A673 (cell line): ENCODE measurements around the gene DSTYK. TPM values are rescaled to one million over a fixed set of nuclear protein-coding genes. Genes with fewer than 3 reads are reported as not detected.

ENCODE experiments used
- BruUV-seq: library from RNA; stranded (reverse); fragments of 400-500 nt; replicated peaks from 2 replicates; lab custom pipeline; 2021; lab: Mats Ljungman, UMichigan
- CTCF ChIA-PET: fragments of 300-600 bp; sonication (Branson Sonifier 250); formaldehyde crosslinking; loops from one replicate; lab custom pipeline; 2022; ENCODE audit warnings: antibody characterized with exemption; lab: Charles Lee
- POLR2A ChIA-PET: fragments of 300-600 bp; sonication (Branson Sonifier 250); formaldehyde crosslinking; loops from one replicate; lab custom pipeline; 2022; ENCODE audit warnings: antibody characterized with exemption; ENCODE audit not compliant: low non-redundant PET; lab: Charles Lee
- DNase-seq: peaks from one replicate; pipeline ENCODE4 v3.0.0-alpha.2; 2015; ENCODE audit warnings: low spot score
- H3K27ac ChIP-seq: fragments of 200-600 bp; sonication (generic); 2 replicates; pipeline ENCODE4 v1.5.1; 2016; ENCODE audit warnings: mixed run types, low read depth, mild to moderate bottlenecking, mixed read lengths, antibody characterized with exemption, low read length; ENCODE audit not compliant: poor library complexity, severe bottlenecking
- H3K27me3 ChIP-seq: fragments of 200-600 bp; sonication (generic); replicated peaks from 2 replicates; pipeline ENCODE4 v1.6.1; 2017; ENCODE audit warnings: mixed run types, low read depth, mild to moderate bottlenecking, mixed read lengths, antibody characterized with exemption, low read length; ENCODE audit not compliant: insufficient read depth, poor library complexity
- H3K36me3 ChIP-seq: fragments of 200-600 bp; sonication (generic); 2 replicates; pipeline ENCODE4 v1.6.1; 2016; ENCODE audit warnings: mixed run types, mild to moderate bottlenecking, mixed read lengths, antibody characterized with exemption, low read length; ENCODE audit not compliant: insufficient read depth, poor library complexity, severe bottlenecking
- H3K4me1 ChIP-seq: fragments of 200-600 bp; sonication (generic); 2 replicates; pipeline ENCODE4 v1.6.1; 2017; ENCODE audit warnings: mixed run types, mild to moderate bottlenecking, mixed read lengths, antibody characterized with exemption, low read length; ENCODE audit not compliant: insufficient read depth, poor library complexity, severe bottlenecking
- H3K4me3 ChIP-seq: fragments of 200-600 bp; sonication (generic); 2 replicates; pipeline ENCODE4 v1.5.1; 2016; ENCODE audit warnings: low read depth, mixed run types, mild to moderate bottlenecking, mixed read lengths, low read length; ENCODE audit not compliant: poor library complexity, severe bottlenecking
- H3K9me3 ChIP-seq: fragments of 200-600 bp; sonication (generic); 2 replicates; pipeline ENCODE4 v1.6.1; 2016; ENCODE audit warnings: mixed run types, low read depth, mild to moderate bottlenecking, mixed read lengths, antibody characterized with exemption, low read length; ENCODE audit not compliant: poor library complexity, severe bottlenecking
- CTCF ChIP-seq: fragments of 300-800, 200-600 bp; sonication (generic); conservative IDR thresholded peaks from 2 replicates; pipeline ENCODE4 v1.5.1; 2017; ENCODE audit warnings: low read depth, mild to moderate bottlenecking, antibody characterized with exemption, low read length, moderate library complexity, mixed read lengths
- EZH2 ChIP-seq: fragments of 200-600 bp; sonication (generic); IDR thresholded peaks from 2 replicates; pipeline ENCODE4 v1.6.1; 2017; ENCODE audit warnings: borderline replicate concordance, low read depth, mild to moderate bottlenecking, mixed read lengths, antibody characterized with exemption, low read length; ENCODE audit not compliant: poor library complexity, severe bottlenecking
- intact Hi-C: fragments of 100-400 bp; cut with micrococcal nuclease; formaldehyde crosslinking; loops from one replicate; pipeline ENCODE4 v1.10.0; 2022; ENCODE audit not compliant: unreplicated experiment
- total RNA-seq: library from RNA; stranded (reverse); gene quantifications from 2 replicates; pipeline ENCODE4 v1.2.3, GENCODE V29; 2021

DSTYK gene
- total RNA-seq, 1 experiment from 2014 or later, result 7.1 TPM

DNA sequence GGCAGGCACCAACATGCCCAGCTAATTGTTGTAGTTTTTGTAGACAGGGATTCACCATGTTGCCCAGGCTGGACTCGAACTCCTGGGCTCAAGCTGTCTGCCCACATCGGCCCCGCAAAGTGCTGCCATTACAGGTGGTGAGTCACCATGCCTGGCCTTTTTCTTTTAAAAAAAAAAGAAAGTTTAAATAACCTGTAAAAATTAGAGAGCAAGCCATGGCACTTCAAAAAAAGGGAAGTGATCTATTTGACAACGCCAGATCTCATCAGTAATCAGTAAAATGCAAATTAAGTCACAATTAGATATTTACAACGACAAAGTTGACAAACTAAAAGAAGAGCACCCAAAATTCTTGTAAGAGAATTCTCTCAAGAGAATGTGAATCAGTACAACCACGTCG is 86.8 kb downstream of the DSTYK start:
- H3K9me3 ChIP-seq, result no peaks in the 10 kb centered on the region
- H3K4me3 ChIP-seq, result no peak overlapping the region
- no peak overlapping the region for H3K27ac ChIP-seq
- no peaks in the 10 kb centered on the region for H3K36me3 ChIP-seq
- ChIA-PET POLR2A (no interaction called here), CTCF (no interaction called here)
- peaks cover 18% of the 10 kb centered on the region for H3K4me1 ChIP-seq
- no TSS peak for BruUV-seq
- no peak for DNase-seq
- H3K27me3 ChIP-seq, result no peaks in the 10 kb centered on the region
- intact Hi-C loops, result loop anchor here (5.0 kb wide), 1 partner anchor 133 kb away; no protein-coding TSS in a partner anchor
- TF ChIP-seq CTCF (no peak), EZH2 (no peak)

DNA sequence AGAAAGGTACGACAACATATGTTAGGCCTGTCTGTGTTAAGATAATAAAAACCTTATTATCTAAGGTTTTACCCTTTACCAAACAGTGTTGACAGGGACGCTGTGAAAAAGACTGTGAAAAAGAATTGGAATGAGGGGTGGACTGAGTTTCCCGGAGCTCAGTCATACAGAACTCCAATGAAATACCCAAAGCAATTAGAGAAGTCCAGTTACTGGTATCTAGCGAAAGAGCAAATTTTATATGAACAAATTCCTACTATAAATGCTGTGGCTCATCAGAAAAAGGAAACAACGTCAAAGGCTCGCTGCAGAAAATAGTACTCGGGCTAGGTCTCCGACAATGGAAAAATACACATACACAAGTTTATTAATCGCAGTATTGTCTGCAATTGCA is 89.0 kb downstream of the DSTYK start:
- TF ChIP-seq CTCF (peak; percentile 23; the same call in 1 of the 2 replicates), EZH2 (no peak)
- no peak for DNase-seq
- H3K4me1 ChIP-seq, result peaks cover 18% of the 10 kb centered on the region
- ChIA-PET CTCF (interaction anchor here (1.7 kb wide), 1 partner anchor 19 kb away, joined by 5 read pairs; no protein-coding TSS in a partner anchor), POLR2A (interaction anchor here (0.9 kb wide), 1 partner anchor 11 kb away, joined by 3 read pairs; no protein-coding TSS in a partner anchor)
- BruUV-seq, result no TSS peak
- peak overlapping the region; percentile 87 for H3K4me3 ChIP-seq
- no peaks in the 10 kb centered on the region for H3K36me3 ChIP-seq
- intact Hi-C loops, result loop anchor here (5.0 kb wide), 1 partner anchor 135 kb away; no protein-coding TSS in a partner anchor
- peak overlapping the region; percentile 99 for H3K27ac ChIP-seq
- H3K9me3 ChIP-seq, result no peaks in the 10 kb centered on the region
- H3K27me3 ChIP-seq, result no peaks in the 10 kb centered on the region

GRCh38 chr1:205121660-205122488 is 89.6 kb downstream of the DSTYK start, which contains the start of gene RBBP5:
Gene RBBP5 (minus strand): TSS chr1:205121978. CDS start chr1:205121873, 105 bp downstream.
- no TSS peak for BruUV-seq
- Histone ChIP-seq H3K4me3 (peak within 1 kb of the TSS; percentile 87), H3K4me1 (peaks cover 18% of the 10 kb centered on the region), H3K9me3 (no peaks in the 10 kb centered on the region), H3K27me3 (no peaks in the 10 kb centered on the region), H3K36me3 (no peaks in the 10 kb centered on the region), H3K27ac (peak within 1 kb of the TSS; percentile 99)
- POLR2A ChIA-PET, result interaction anchor here (0.6 kb wide), 1 partner anchor 106 kb away, joined by 3 read pairs; the partner anchor contains the start of gene TMCC2
- peak; percentile 75 for TF ChIP-seq CTCF
- TF ChIP-seq EZH2, result no peak
- intact Hi-C loops, result loop anchor here (5.0 kb wide), 1 partner anchor 135 kb away; no protein-coding TSS in a partner anchor
- DNase-seq, result peak; percentile 97
- CTCF ChIA-PET, result interaction anchor here (1.7 kb wide), 1 partner anchor 20 kb away, joined by 5 read pairs; no protein-coding TSS in a partner anchor
